ENCODE results near the gene CTAGE4. TPM values are rescaled to one million over a fixed set of nuclear protein-coding genes. Genes with fewer than 3 reads are reported as not detected.
"Not testable (repeated sequence)": the region's sequence is repeated elsewhere in the genome, so short reads cannot be mapped to it uniquely, and the experiment has no call there.

Gene CTAGE4
- polyA plus RNA-seq, 12 donors = 0.45 to 5.2 (median 1.1) TPM; not detected in 3

GRCh38 chr7:144217200-144217599 lies 33.9 kb downstream of the CTAGE4 start:
- not testable (repeated sequence) for DNase-seq

GRCh38 chr7:144218581-144218980 lies 35.3 kb downstream of the CTAGE4 start:
- not testable (repeated sequence) for DNase-seq

- not testable (repeated sequence) for DNase-seq
Measured at GRCh38 chr7:144219149-144219548, 35.9 kb downstream of the CTAGE4 start.

- not testable (repeated sequence) for DNase-seq
Measured at GRCh38 chr7:144220531-144220930, 37.3 kb downstream of the CTAGE4 start.

- not testable (repeated sequence) for DNase-seq
Measured at GRCh38 chr7:144223675-144224074, 40.4 kb downstream of the CTAGE4 start.

GRCh38 chr7:144226866-144227265 lies 43.6 kb downstream of the CTAGE4 start:
- not testable (repeated sequence) for DNase-seq

- DNase-seq = not testable (repeated sequence)
Measured at GRCh38 chr7:144228810-144229209, 45.5 kb downstream of the CTAGE4 start.

- not testable (repeated sequence) for DNase-seq
Measured at GRCh38 chr7:144231027-144231426, 47.8 kb downstream of the CTAGE4 start.

GRCh38 chr7:144233039-144233438 lies 49.8 kb downstream of the CTAGE4 start:
- not testable (repeated sequence) for DNase-seq

Other genes with a start within 250 kb of the CTAGE4 start
- gene OR2F2, start 248.2 kb upstream of the CTAGE4 start, polyA plus RNA-seq (ENCODE audit: insufficient read length in 12 of 12) = not detected
- under 1 TPM in 4 of 12 donors, not detected in 8; 0.04 to 0.32 (median 0.05) TPM for gene OR2F1, start 228.6 kb upstream of the CTAGE4 start, polyA plus RNA-seq (ENCODE audit: insufficient read length in 12 of 12)
- gene OR6B1, start 183.1 kb upstream of the CTAGE4 start, polyA plus RNA-seq (ENCODE audit: insufficient read length in 12 of 12) = not detected
- gene OR2A5, start 134.5 kb upstream of the CTAGE4 start, polyA plus RNA-seq (ENCODE audit: insufficient read length in 12 of 12) = under 1 TPM in 2 of 12 donors, not detected in 10; 0.25 to 0.38 TPM
- not detected for gene OR2A25, start 113.7 kb upstream of the CTAGE4 start, polyA plus RNA-seq (ENCODE audit: insufficient read length in 12 of 12)
- gene OR2A12, start 97.2 kb upstream of the CTAGE4 start, polyA plus RNA-seq (ENCODE audit: insufficient read length in 12 of 12) = under 1 TPM in 1 of 12 donors, not detected in 11; 0.04 TPM
- not detected for gene OR2A2, start 73.9 kb upstream of the CTAGE4 start, polyA plus RNA-seq (ENCODE audit: insufficient read length in 12 of 12)
- gene OR2A14, start 60.3 kb upstream of the CTAGE4 start, polyA plus RNA-seq (ENCODE audit: insufficient read length in 12 of 12) = not detected
- 10 to 100 TPM in 1 of 12 donors, 1 to 10 TPM in 8, under 1 TPM in 2, not detected in 1; 0.82 to 12.9 (median 1.5) TPM for gene ARHGEF35, start 12.4 kb downstream of the CTAGE4 start, polyA plus RNA-seq (ENCODE audit: insufficient read length in 12 of 12)
- 1 to 10 TPM in 2 of 12 donors, under 1 TPM in 8, not detected in 2; 0.07 to 1.3 (median 0.41) TPM for gene OR2A42, start 56.1 kb downstream of the CTAGE4 start, polyA plus RNA-seq (ENCODE audit: insufficient read length in 12 of 12)
- gene OR2A7, start 81.3 kb downstream of the CTAGE4 start, polyA plus RNA-seq (ENCODE audit: insufficient read length in 12 of 12) = 1 to 10 TPM in 6 of 12 donors, under 1 TPM in 4, not detected in 2; 0.62 to 7.5 (median 1.5) TPM
- 1 to 10 TPM in 2 of 12 donors, under 1 TPM in 4, not detected in 6; 0.25 to 2.1 (median 0.36) TPM for gene CTAGE8, start 85.8 kb downstream of the CTAGE4 start, polyA plus RNA-seq (ENCODE audit: insufficient read length in 12 of 12)
- 1 to 10 TPM in 1 of 12 donors, under 1 TPM in 6, not detected in 5; 0.08 to 1.4 (median 0.35) TPM for gene OR2A1, start 129.0 kb downstream of the CTAGE4 start, polyA plus RNA-seq (ENCODE audit: insufficient read length in 12 of 12)
- 10 to 100 TPM in 1 of 12 donors, 1 to 10 TPM in 9, not detected in 2; 1.2 to 15.3 (median 2.3) TPM for gene ARHGEF5, start 171.9 kb downstream of the CTAGE4 start, polyA plus RNA-seq (ENCODE audit: insufficient read length in 12 of 12)
- not detected for gene NOBOX, start 220.2 kb downstream of the CTAGE4 start, polyA plus RNA-seq (ENCODE audit: insufficient read length in 12 of 12)

Data from muscle of arm (tissue), 12 donors.